GM15510 (cell line): ENCODE measurements around the gene IZUMO4.

Source experiments
- POLR2A ChIP-seq: IDR thresholded peaks from 3 replicates; pipeline ENCODE4 v1.6.1; 2011; ENCODE audit warnings: borderline replicate concordance; ENCODE audit not compliant: insufficient read length; ENCODE audit errors: extremely low read depth

Gene IZUMO4

GRCh38 chr19:2118438-2118837 lies 21.7 kb downstream of the IZUMO4 start:
- no peak for TF ChIP-seq POLR2A

DNA sequence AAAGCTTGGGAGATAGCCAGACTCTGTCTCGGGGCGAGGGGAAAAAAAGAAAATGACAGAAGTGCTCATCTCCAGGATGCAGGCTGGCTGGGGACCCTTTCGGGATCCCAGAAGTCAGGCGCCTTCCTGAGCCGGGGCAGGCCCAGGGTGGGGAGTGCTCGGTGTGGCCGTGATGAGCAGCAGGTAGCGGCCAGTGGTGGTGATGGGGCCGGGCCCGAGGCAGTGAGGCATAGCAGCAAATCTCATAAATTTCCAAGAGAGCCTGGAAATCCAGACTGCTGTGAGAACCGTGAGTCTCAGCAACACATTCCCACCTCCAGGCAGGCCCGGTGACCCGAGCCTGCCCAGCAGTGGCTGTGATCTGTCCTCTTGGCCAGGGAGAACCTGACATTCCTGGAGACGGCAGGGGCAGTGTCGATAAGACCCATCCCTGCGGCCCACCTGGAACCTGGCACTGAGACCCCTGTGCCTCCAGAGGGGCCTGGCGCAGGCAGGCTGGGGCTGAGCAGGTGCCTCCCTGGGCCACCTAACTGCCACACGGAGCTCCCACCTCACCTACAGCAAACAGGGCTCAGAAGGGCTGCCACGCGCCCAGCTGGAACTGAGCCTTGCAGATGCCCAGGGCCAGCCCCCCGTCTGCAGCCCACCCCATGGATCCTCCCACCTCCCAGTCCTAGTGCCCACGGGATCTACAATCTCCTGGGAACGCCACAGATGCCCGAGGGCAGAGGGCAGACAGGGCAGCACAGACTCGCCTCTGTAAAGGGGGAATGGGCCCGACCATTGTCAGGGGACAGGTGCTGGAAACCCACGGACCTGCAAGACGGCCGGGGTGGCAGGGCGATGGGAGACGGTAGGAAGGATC lies 23.4 kb downstream of the IZUMO4 start:
- TF ChIP-seq POLR2A, result no peak

- no peak for TF ChIP-seq POLR2A
Measured at GRCh38 chr19:2120821-2121220, 24.1 kb downstream of the IZUMO4 start.

DNA sequence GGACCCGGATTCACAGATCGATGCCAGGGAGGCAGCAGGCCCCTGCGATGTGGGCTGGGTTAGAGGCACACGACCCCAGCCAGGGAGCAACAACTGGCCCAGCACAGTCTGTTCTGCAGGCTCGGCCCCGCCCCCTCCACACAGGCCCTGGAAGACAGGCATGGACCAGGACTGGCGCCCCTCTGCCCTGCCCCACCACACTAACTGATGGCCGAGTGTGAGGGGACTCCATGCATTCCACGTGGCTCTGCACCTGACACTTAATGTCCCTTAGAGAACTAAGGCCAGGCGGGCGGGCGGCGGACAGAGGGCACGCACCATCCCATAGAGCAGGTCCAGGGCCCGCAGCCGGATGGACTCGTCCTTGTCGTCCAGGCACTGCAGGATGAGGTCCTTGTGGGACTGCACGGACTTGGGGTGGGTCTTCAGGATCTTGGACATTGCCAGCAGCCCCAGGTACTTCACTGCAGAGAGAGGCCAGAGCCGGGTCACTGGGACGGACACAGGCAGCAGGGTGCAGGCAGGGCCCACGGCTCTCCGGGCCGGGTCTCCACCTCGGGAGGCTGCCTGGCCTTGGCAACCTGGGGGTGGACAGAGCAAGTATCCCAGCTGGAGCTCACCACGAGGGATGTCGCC lies 24.8 kb downstream of the IZUMO4 start:
- TF ChIP-seq POLR2A, result no peak

GRCh38 chr19:2122251-2122650 lies 25.5 kb downstream of the IZUMO4 start:
- no peak for TF ChIP-seq POLR2A

DNA sequence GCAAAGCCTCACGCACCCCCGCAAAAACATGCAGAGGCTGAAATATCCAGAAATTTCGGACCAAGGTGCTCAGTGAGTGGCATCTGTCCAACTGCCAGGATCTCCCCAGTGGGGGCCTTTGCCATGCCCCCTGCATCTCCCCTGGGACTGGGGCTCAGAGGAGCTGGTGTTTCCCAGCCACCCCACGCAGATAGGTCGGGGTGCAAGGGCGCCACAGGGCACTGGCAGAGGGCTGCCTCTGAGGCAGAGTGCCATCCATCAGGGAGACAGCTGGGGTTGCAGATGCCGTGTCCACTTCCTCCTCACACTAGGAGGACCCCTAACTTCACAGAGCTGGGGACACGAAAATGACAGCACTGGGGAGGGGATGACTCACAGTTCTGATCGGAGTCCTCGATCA lies 26.3 kb downstream of the IZUMO4 start:
- no peak for TF ChIP-seq POLR2A

GRCh38 chr19:2123682-2124387 lies 27.1 kb downstream of the IZUMO4 start:
- no peak for TF ChIP-seq POLR2A

- no peak for TF ChIP-seq POLR2A
Measured at GRCh38 chr19:2126879-2127518, 30.3 kb downstream of the IZUMO4 start.

DNA sequence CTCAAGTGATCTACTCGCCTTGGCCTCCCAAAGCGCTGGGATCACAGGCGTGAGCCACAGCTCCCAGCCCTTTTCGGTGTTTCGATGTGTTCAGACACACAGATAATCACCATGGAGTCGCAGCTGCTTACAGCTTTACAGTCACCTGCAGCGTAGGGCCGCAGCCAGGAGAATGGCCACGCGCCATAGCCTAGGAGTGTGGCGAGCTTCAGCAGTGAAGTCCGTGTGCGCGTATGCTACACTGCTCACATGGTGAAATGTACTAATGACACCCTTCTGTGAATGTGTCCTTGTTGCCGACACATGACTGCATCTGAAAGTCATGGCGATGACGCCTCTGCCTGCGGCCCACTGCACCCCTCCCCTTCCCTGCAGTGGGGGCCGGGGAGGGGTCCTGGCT lies 31.0 kb downstream of the IZUMO4 start:
- no peak for TF ChIP-seq POLR2A

GRCh38 chr19:2129022-2129421 lies 32.3 kb downstream of the IZUMO4 start:
- no peak for TF ChIP-seq POLR2A

DNA sequence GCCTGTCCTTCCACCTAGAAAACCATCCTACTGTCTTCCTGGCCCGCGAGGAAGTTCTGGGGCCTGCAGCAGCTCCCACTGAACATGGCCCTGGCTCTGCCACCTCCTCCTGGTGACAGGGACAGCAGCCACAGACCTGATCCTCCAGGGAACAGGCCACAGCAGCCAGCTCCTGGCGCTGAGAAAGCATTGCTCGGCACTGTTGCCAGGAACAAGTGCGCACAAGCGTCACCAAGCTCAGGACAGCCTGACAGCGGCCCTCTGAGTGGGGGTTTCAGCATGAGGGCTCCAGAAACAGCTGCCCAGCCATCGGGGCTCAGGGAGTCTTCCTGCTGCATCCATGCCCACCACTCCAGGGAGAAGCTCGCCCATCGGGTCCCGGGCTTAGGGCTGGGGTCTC lies 32.8 kb downstream of the IZUMO4 start:
- TF ChIP-seq POLR2A, result no peak

DNA sequence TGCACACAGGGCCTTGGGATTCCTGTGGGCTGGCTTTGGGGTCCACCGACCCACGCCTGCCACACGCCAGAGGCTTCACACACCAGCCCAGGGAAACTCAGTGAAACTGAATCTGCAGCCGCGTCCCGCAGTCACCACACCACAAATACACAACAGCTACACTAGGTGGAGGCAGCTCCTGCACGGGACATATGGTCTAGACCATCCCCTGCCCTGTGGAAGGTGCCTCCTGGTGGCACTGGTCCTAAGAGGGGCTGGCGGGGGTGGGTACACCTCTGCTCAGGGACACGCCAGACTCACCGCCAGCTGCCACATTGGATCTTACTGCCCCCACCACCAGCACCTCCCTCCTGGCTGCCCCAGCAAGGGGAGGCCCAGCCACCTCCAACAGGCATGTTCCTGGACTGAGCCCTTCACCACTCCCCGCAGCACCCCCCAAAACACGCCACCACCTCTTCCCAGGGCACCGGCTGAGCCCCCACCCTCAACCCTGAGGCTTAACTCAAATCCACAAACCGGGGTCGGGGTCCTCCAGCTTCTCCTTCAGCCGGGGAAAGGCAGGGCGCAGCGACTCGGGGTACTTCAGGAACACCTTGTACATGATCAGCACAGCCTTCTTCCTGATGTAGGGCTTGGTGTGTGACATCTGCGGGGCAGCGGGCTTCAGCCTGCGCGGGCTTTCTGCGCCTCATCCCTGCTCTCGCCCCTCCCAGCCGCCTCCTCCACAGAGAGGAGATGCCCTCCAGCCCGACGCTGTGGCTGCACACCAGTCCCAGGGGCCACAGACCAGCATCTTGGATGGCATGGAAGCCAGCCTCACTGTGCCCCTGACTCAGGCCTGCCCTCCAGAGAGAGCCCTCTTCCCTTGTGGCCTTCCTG lies 33.4 kb downstream of the IZUMO4 start:
- TF ChIP-seq POLR2A, result no peak

DNA sequence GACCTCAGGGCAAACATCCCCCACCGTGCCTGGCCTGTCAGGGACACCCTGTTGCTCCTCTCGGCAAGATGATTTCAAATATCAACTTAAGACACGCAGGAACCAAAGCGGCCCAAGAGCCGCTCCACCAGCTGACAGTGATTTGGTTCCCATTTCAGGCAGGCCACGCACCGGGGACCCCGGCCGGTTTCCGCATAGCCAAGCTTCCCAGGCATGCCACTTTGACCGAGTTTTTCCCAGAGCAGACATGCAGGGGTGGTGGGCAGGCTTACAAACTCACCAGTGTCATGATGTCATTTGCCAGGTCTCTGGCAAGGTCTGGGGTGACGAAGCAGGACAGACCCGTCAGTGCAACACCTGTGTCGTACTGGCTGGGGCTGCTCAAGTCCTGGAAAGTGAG lies 35.5 kb downstream of the IZUMO4 start:
- TF ChIP-seq POLR2A, result no peak
